ENCODE data around the gene LTBP2. TPM values are rescaled to one million over a fixed set of nuclear protein-coding genes. Genes with fewer than 3 reads are reported as not detected.

Gene LTBP2
- total RNA-seq, 1 donor from 2014 or later: 1.9 TPM

- H3K27me3 Mint-ChIP-seq (ENCODE audit: unreplicated experiment): peaks cover 9% of the 10 kb centered on the region
- H3K36me3 Mint-ChIP-seq (ENCODE audit: low read depth, unreplicated experiment): no peaks in the 10 kb centered on the region
- TF ChIP-seq, protein P1, sequence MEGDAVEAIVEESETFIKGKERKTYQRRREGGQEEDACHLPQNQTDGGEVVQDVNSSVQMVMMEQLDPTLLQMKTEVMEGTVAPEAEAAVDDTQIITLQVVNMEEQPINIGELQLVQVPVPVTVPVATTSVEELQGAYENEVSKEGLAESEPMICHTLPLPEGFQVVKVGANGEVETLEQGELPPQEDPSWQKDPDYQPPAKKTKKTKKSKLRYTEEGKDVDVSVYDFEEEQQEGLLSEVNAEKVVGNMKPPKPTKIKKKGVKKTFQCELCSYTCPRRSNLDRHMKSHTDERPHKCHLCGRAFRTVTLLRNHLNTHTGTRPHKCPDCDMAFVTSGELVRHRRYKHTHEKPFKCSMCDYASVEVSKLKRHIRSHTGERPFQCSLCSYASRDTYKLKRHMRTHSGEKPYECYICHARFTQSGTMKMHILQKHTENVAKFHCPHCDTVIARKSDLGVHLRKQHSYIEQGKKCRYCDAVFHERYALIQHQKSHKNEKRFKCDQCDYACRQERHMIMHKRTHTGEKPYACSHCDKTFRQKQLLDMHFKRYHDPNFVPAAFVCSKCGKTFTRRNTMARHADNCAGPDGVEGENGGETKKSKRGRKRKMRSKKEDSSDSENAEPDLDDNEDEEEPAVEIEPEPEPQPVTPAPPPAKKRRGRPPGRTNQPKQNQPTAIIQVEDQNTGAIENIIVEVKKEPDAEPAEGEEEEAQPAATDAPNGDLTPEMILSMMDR (IDR thresholded peaks at IDR 0.05; ENCODE audit: unreplicated experiment): no peak
- H3K27ac Mint-ChIP-seq (ENCODE audit: unreplicated experiment): no peak overlapping the region
- no peak for DNase-seq (ENCODE audit: low spot score)
- no peak overlapping the region for H3K4me3 Mint-ChIP-seq (ENCODE audit: unreplicated experiment)
- H3K9me3 Mint-ChIP-seq (ENCODE audit: unreplicated experiment): no peaks in the 10 kb centered on the region
- H3K4me1 Mint-ChIP-seq (ENCODE audit: unreplicated experiment): no peaks in the 10 kb centered on the region
These were observed 64.6 kb downstream of the LTBP2 start for GRCh38 chr14:74547331-74547927.

DNA sequence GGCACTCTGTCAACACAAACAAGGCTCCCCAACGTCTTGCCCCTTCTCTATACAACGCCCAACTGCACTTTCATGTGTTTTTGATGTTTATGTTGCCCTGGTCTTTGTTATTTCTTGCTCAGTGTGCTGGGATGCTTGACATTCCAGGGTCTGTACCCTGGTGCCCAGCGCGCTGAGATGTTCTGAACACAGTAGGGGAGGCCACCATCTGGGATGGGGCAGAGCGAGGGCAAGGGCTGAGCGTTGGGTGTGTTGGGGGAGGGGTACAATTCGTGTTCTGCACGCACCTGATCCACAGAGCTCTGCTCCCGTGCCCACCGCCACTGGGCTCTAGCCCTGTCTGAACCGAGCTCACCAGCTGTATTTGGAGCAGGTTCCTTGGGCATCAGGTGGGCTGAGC, 65.6 kb downstream of the LTBP2 start:
- no peak for DNase-seq (ENCODE audit: low spot score)
- Mint-ChIP-seq H3K4me1 (ENCODE audit: unreplicated experiment) (no peaks in the 10 kb centered on the region), H3K36me3 (ENCODE audit: low read depth, unreplicated experiment) (no peaks in the 10 kb centered on the region), H3K27me3 (ENCODE audit: unreplicated experiment) (peaks cover 7% of the 10 kb centered on the region), H3K27ac (ENCODE audit: unreplicated experiment) (no peak overlapping the region), H3K4me3 (ENCODE audit: unreplicated experiment) (no peak overlapping the region), H3K9me3 (ENCODE audit: unreplicated experiment) (no peaks in the 10 kb centered on the region)
- TF ChIP-seq, protein P1 (IDR thresholded peaks at IDR 0.05; ENCODE audit: unreplicated experiment): no peak

DNA sequence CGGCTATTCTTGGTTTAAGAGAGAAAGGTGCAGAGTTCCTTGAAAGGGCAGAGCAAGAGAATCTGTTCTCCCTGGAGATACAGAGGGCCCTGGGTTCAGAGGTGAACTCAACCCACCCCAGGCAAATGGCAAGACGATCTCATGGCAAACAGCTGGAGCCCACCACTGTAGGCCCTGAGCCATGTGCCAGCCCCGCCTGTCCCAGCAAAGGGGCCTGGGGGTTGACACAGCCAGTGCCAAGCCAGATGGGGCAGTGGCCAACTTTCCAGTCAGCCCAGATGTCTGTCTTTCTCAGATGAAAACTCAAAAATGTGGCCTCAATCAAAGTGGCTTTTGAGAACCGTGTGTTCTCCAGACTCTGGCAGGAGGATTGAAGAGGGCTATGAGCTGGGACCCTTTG, 66.7 kb downstream of the LTBP2 start:
- Mint-ChIP-seq H3K9me3 (ENCODE audit: unreplicated experiment) (no peaks in the 10 kb centered on the region), H3K27ac (ENCODE audit: unreplicated experiment) (no peak overlapping the region), H3K4me3 (ENCODE audit: unreplicated experiment) (no peak overlapping the region), H3K27me3 (ENCODE audit: unreplicated experiment) (peaks cover 7% of the 10 kb centered on the region), H3K36me3 (ENCODE audit: low read depth, unreplicated experiment) (no peaks in the 10 kb centered on the region), H3K4me1 (ENCODE audit: unreplicated experiment) (no peaks in the 10 kb centered on the region)
- DNase-seq (ENCODE audit: low spot score): no peak
- TF ChIP-seq, protein P1 (IDR thresholded peaks at IDR 0.05; ENCODE audit: unreplicated experiment): no peak

DNA sequence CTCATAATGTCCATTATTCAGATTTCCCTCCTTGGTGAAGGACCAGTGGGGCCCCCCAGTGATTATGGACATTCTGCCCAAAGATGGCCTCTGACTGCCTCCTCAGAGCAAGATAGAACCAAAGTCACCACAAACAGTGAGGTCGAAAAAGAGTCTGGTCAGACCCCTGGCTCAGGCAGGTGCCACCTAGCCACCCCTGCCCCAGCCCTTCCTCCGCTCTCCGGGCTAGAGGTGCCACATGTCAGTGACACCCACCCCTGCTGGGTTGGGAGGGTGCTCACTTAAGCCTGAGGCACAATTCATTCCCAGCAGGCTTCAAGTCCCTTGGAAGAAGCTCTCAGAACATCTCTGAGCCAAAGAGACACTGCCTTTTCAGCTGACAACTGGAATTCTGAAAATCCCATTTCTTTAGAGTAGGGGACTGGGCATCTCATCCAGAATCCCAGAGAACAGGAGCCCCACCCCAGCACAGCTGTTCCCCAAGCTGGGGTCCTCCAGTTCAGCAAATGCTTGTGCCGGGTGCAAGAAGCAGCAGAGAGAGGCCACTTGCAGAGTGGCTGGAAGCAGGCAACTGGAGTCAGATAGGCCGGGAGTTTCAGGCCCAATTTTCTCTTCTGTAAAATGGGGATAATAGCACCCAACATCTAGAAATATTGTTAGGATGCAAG, 68.1 kb downstream of the LTBP2 start:
- Mint-ChIP-seq H3K9me3 (ENCODE audit: unreplicated experiment) (no peaks in the 10 kb centered on the region), H3K36me3 (ENCODE audit: low read depth, unreplicated experiment) (no peaks in the 10 kb centered on the region), H3K27me3 (ENCODE audit: unreplicated experiment) (peaks cover 4% of the 10 kb centered on the region), H3K4me1 (ENCODE audit: unreplicated experiment) (peaks cover 6% of the 10 kb centered on the region), H3K27ac (ENCODE audit: unreplicated experiment) (no peak overlapping the region), H3K4me3 (ENCODE audit: unreplicated experiment) (no peak overlapping the region)
- TF ChIP-seq, protein P1 (IDR thresholded peaks at IDR 0.05; ENCODE audit: unreplicated experiment): no peak
- DNase-seq (ENCODE audit: low spot score): no peak

DNA sequence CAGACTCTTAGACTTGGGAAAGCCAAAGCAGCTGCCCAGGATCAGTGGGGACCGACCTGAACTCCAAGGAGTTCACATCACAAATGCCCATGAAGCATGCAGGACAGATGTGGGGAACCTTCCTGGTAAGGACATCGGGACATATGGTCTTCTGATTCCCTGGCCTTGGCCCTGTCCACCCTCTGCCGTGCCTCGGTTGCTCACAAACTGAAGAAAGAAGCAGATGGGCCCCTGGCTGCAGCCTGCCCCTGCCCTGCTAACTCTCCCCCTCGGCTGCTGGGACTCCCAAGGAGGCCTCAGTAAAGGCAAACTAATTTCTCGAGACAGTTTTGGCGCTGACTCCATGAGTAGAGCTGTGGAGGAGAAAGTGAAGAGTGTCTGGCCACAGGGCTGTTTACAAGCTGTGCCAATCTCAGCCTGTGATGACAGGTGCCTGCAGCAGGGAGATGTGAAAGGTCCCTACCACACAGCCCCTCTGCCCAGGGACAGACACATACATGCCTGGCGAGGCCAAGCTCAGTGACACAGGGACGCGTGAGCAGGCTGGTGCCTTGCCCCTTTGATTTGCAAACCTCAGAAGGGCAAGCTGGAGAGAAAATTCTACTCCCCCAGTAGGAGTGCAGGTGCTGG, 69.9 kb downstream of the LTBP2 start:
- no peak overlapping the region for H3K4me3 Mint-ChIP-seq (ENCODE audit: unreplicated experiment)
- DNase-seq (ENCODE audit: low spot score): no peak
- H3K4me1 Mint-ChIP-seq (ENCODE audit: unreplicated experiment): peaks cover 9% of the 10 kb centered on the region
- peaks cover 3% of the 10 kb centered on the region for H3K36me3 Mint-ChIP-seq (ENCODE audit: low read depth, unreplicated experiment)
- H3K27ac Mint-ChIP-seq (ENCODE audit: unreplicated experiment): no peak overlapping the region
- H3K9me3 Mint-ChIP-seq (ENCODE audit: unreplicated experiment): no peaks in the 10 kb centered on the region
- TF ChIP-seq, protein P1 (IDR thresholded peaks at IDR 0.05; ENCODE audit: unreplicated experiment): no peak
- H3K27me3 Mint-ChIP-seq (ENCODE audit: unreplicated experiment): peaks cover 3% of the 10 kb centered on the region
